NCI-H446 (cell line): ENCODE measurements around the gene FBLN5.
"Not testable (repeated sequence)": the region's sequence is repeated elsewhere in the genome, so short reads cannot be mapped to it uniquely, and the experiment has no call there.

ENCODE experiments used
- DNase-seq, 2 experiments: peaks; one replicate each; lab custom pipeline; 2025; lab: John Stamatoyannopoulos, UW

Gene FBLN5

GRCh38 chr14:91906374-91906773 is 41.1 kb downstream of the FBLN5 start:
- DNase-seq = no peak

DNA sequence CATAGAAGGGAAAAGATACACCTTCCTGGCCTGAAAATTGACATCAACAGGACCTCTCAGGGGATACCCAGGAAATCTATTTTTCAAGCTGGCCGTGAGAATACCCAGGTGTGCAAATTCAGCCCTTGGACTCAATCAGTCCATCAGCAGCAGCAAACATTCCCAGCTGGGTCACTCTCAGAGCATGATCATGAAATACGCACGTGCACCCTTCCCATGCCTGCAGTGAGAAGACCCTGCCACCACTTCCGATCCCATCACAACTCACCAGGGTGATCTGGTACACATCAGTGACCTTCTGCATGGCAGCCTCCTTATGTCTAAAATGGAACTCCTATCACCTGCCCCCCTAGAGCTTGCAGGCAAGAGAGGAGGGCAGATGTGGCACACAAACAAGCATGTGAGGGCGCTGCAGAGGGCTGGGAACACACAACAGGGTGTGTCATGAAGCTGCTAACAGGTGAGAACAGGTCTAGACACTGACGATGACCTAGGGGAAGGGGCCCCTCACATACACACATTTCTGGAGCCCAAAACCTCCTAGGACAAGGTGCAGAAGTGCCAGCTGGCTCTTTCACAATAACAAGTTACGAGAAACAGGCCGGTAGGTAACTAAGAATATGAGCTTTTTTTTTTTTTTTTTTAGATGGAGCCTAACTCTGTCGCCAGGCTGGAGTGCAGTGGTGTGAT is 42.4 kb downstream of the FBLN5 start:
- no peak for DNase-seq

DNA sequence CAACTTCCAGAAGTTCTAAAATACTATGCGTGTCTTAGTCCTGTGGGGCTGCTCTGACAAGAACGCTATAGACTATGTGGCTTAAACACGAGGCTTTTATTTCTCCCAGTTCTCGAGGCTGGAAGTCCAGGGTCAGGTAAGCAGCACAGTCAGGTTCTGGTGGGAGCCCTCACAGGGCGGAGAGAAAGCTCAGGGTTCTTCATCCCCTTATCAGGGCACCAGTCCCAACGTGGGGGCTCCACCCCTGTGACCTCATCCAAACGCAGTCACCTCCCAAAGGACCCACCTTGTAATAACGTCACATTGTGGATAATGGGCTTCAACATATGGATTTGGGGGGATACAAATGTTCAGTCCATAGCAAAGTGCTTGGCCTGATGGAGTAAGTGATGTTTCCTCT is 43.0 kb downstream of the FBLN5 start:
- no peak for DNase-seq

DNA sequence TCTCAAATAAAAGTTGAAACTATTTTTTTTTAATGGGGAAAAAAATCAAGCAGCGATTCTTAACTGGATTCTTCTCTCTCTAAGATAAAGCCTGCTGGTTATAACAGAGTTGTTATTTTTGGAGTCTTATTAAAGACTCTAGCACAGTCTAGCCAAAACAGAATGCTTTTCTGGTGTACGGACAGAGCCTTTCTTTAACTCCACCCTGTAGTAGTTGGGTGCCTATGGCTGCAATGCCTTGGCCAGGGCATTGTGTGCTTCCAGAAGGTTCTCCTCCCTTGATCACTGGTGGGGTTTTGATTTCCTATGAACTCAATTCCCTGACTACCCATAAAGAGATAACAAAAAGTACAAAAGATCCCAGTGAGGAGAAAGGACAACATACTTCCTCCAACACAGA is 44.4 kb downstream of the FBLN5 start:
- DNase-seq = no peak

DNA sequence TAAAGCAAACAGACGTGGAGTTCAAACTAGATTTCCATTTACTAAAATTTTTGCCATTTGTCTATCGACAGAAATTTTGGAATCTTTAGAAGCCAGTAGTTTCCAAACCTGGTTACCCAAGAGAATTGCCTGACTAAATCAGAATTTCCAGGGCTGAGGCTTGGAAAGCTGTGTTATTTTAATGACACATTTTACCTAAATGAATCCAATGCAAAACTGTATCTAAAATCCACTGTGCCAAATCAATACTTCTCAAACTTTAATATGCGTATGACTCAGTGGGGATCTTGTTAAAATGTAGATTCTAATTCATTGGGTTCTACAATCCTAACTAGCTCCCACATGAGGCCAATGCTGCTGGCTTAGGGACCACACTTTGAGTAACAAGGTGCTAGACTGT is 45.2 kb downstream of the FBLN5 start:
- no peak for DNase-seq

GRCh38 chr14:91901449-91902226 is 45.9 kb downstream of the FBLN5 start:
- peak in 1 of 2 experiments; percentile 26 for DNase-seq

DNA sequence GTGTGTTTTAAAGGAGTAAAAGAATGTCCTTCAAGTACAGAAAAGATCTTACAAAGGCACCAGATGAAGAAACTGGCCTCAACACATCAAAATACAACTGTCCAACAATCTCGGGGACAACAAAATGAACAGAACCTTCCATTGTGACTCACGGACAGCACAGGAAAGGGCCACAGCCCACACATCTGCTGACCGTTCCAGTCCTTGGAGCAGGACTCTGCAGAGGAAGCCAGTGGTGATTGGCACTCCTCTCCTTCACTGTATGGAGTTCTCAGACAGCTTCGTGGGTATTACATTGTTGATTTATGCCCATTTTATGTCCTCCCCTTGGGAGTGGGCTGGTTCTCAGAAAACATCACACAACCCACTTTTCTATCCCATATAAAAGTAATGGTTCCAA is 47.7 kb downstream of the FBLN5 start:
- DNase-seq = no peak

DNA sequence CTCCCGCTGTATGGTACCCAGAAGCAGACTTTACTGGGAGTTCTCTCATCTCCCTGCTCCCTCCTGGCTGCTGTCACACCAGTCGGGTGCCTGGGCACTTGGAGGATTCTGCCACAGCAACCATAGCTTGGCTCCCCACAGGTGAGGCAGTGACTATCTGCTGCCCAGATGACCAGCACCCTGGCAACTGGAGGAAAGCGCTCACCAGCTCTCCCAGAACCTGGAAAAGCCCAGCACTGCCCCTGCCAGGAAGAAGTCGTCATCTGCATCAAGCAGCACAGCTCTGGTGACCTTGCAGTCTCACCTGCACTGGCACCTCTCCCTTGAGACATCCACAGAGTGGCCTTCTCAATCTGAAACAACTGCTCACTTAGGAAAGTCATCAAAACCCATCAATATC is 48.3 kb downstream of the FBLN5 start:
- DNase-seq = no peak

- DNase-seq = no peak
Measured at GRCh38 chr14:91898372-91898771, 49.1 kb downstream of the FBLN5 start.

GRCh38 chr14:91897716-91898115 is 49.8 kb downstream of the FBLN5 start:
- DNase-seq = not testable (repeated sequence)

DNA sequence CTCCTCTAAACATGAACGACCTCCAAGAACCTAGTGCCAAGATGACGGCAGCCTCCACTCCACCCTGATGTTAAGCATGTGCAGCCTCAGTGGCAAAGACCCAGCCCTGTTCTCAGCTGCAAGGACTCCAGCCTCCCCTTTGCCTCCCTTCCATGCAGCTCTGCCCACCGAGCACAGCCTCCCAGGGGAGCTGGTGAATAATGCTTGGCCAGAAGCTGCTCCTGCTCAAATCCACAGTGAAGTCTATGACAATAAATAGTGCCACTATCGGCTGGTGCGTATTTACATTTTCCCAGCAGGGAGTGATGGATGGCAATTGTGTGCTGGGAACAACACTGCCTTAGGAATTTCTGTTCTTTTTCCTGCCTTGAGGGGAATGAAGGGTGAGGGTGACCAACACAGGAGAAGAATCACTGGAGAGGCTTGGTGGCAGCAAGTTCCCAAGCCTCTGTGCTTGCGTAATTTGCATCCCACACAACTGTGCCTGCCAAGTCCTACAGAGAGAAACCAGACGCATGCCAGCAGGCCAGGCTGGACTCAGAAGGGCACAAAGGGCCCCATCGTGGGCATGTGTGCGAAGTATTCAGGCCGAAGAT is 50.3 kb downstream of the FBLN5 start:
- no peak for DNase-seq

DNA sequence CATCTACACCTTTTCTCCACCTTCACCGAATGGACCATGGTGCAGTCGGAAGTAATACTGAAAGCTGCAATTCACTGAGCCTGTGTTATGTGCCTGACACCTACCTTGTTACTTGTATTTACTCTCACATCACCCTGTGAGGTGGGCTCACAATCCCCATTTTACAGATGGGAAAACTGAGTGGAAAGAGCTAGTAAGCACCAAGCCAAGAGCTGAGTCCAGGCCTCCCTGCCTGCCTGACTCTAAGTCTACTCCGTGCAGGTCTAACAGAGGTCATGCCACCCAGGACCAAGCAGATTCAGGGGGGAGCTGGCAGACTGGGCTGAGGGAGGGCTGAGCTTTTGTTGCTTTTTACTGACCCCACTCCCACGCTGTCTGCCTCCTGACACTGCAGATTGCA is 51.1 kb downstream of the FBLN5 start:
- DNase-seq = no peak

- no peak for DNase-seq
Measured at GRCh38 chr14:91893669-91894068, 53.8 kb downstream of the FBLN5 start.

GRCh38 chr14:91893007-91893406 is 54.5 kb downstream of the FBLN5 start:
- DNase-seq = no peak

DNA sequence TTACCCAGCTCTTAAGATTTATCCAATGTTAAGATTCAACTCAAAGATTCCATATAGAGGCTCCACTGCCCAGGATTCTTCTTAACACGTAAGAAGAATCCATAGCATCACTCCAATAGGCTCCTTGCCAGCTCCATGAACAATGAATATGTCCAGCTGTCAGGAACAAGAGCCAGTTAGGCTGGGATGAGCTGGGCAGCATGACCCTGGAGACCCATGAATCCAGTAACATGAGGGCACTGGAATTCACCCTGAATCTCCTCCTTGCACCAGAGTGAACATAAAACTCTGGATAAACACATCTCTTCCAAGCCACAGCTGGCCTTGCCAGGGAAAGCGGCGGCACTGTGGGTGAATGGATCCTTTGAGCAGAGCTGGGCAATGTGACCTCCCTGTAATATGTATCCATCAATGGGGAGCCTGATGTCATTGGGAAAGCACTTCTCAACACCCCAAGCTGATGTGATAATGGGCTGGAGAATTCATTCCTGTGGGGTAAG is 55.7 kb downstream of the FBLN5 start:
- DNase-seq = no peak

DNA sequence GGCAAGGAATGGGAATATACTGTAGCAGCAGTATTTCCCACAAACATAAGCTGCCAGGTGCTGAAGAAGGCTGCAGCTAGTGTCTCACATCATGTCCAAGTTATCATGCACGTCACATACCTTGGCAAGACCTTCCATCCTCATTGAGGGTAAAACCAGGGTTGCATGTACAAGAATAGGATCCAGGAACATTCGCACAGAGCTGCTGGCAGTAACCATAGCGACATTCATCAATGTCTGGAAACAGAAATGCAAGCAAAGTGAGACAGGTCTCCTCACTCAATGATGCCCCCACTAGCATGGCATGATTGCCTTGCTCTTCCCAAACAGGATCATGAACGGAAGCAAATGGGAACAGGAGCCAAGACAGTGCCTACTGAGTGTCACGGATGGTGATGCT is 56.4 kb downstream of the FBLN5 start:
- no peak for DNase-seq

GRCh38 chr14:91890291-91890749 is 57.2 kb downstream of the FBLN5 start:
- no peak for DNase-seq

- DNase-seq = no peak
Measured at GRCh38 chr14:91889477-91890211, 57.9 kb downstream of the FBLN5 start.

GRCh38 chr14:91888641-91889476 is 58.6 kb downstream of the FBLN5 start:
- no peak for DNase-seq

DNA sequence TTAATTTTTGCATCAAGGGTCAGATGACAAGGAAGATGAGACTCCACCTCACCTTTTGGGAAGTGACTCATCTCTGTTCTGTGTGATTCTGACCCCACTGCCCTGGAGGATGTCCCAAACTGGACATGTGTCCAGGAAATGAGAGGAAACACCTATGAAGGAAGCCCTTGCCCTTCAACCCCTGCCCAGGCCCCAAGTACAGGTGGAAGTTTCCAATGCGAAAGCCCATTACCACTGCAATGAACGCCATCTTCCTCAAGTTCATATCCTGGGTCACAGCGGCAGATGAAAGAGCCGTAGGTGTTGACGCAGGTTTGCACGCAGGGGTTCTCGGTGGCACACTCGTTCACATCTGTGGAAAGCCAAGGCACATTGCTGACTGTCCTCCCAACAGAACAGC is 60.5 kb downstream of the FBLN5 start:
- DNase-seq = no peak

DNA sequence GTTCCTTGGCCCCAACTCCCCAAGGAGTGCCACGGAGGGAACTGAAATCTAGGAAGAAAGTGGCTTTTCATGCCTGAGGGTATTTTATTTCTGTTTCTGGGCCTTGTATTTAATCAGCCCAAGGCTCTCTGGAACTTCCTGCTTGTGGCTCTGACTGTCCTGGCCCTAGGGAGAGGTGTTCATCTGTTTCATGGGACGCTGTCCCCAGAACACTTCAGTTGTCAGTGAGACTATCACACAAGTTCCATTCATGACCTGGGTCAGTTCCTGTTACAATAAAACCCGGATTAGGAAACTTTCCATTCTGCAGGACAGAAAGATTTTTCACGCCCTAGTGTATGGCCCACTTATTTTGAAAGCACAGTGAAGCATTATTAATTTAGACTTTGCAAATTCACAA is 61.7 kb downstream of the FBLN5 start:
- DNase-seq = no peak
